GM12878 (cell line): ENCODE data around the gene EDC3. TPM values are rescaled to one million over a fixed set of nuclear protein-coding genes. Genes with fewer than 3 reads are reported as not detected.

Experiments
- ATAC-seq: fragments of 200-7000 bp; cut with Tn5 transposase; 3 replicates; pipeline ENCODE4 v1.9.1; 2020; ENCODE audit warnings: mild to moderate bottlenecking, moderate library complexity
- BruUV-seq: library from RNA; stranded (reverse); fragments of 400-500 nt; replicated peaks from 2 replicates; lab custom pipeline; 2021; lab: Mats Ljungman, UMichigan
- CTCF ChIA-PET: fragments of 300-600 bp; sonication (Branson Sonifier 250); formaldehyde crosslinking; extraction: SDS; loops from one replicate; lab custom pipeline; 2021; ENCODE audit warnings: inconsistent platforms; lab: Yijun Ruan, JAX
- POLR2A ChIA-PET: fragments of 350-600 bp; formaldehyde crosslinking; extraction: SDS; loops from one replicate; lab custom pipeline; 2021; ENCODE audit warnings: inconsistent platforms; lab: Charles Lee
- RAD21 ChIA-PET: fragments of 300-600 bp; sonication (Branson Sonifier 250); formaldehyde crosslinking; loops from one replicate; lab custom pipeline; 2023; ENCODE audit warnings: antibody characterized with exemption; ENCODE audit not compliant: unreplicated experiment; lab: Charles Lee
- SMC1A ChIA-PET: fragments of 300-600 bp; sonication (Branson Sonifier 250); formaldehyde crosslinking; loops from one replicate; lab custom pipeline; 2023; ENCODE audit not compliant: unreplicated experiment, uncharacterized antibody; lab: Charles Lee
- DNase-seq: peaks from one replicate; pipeline ENCODE4 v3.0.0-alpha.2; 2011; ENCODE audit warnings: low read depth, low spot score
- FAIRE-seq: peaks from 3 replicates; lab custom pipeline; 2011; peaks lifted over from hg19 to GRCh38; lab: Jason Lieb, UNC
- H2AFZ ChIP-seq: 2 replicates; pipeline ENCODE4 v1.6.0; 2011; ENCODE audit warnings: low read depth, low read length, control low read depth; ENCODE audit not compliant: control insufficient read depth
- H3K27ac ChIP-seq: 2 replicates; pipeline ENCODE4 v1.5.1; 2011; ENCODE audit warnings: control low read depth; ENCODE audit not compliant: control insufficient read depth, insufficient read depth
- H3K27me3 ChIP-seq, 2 experiments: replicated peaks in 1 of 2; 2 replicates each; pipeline versions ENCODE4 v1.6.0 to v1.6.1; 2011; ENCODE audit warnings: low read length in 1 of 2; ENCODE audit not compliant: control insufficient read depth in 2 of 2, insufficient read depth in 2 of 2
- H3K36me3 ChIP-seq, 2 experiments: 2 replicates each; pipeline ENCODE4 v1.5.1; 2011; ENCODE audit warnings: low read length in 1 of 2; ENCODE audit not compliant: control insufficient read depth in 2 of 2, insufficient read depth in 2 of 2
- H3K4me1 ChIP-seq: 2 replicates; pipeline ENCODE4 v1.6.1; 2011; ENCODE audit warnings: mild to moderate bottlenecking, low read length, moderate library complexity, mixed read lengths; ENCODE audit not compliant: control insufficient read depth, insufficient read depth
- H3K4me2 ChIP-seq: 2 replicates; pipeline ENCODE4 v1.6.0; 2011; ENCODE audit warnings: control low read depth; ENCODE audit not compliant: control insufficient read depth, insufficient read depth
- H3K4me3 ChIP-seq: fragments of 200-600 bp; sonication (generic); 2 replicates; pipeline ENCODE4 v1.5.1; 2016
- H3K79me2 ChIP-seq: 2 replicates; pipeline ENCODE4 v1.6.0; 2011; ENCODE audit warnings: low read length; ENCODE audit not compliant: control insufficient read depth, insufficient read depth
- H3K9ac ChIP-seq: 2 replicates; pipeline ENCODE4 v1.8.0; 2011; ENCODE audit warnings: low read length, control low read depth, mixed read lengths; ENCODE audit not compliant: control insufficient read depth, insufficient read depth
- H3K9me3 ChIP-seq: replicated peaks from 3 replicates; pipeline ENCODE4 v1.5.1; 2011; ENCODE audit warnings: mild to moderate bottlenecking, low read length; ENCODE audit not compliant: control insufficient read depth, insufficient read depth
- H4K20me1 ChIP-seq: 2 replicates; pipeline ENCODE4 v1.6.0; 2011; ENCODE audit not compliant: control insufficient read depth, insufficient read depth
- E2F4 ChIP-seq: IDR thresholded peaks from 2 replicates; pipeline ENCODE4 v1.6.1; 2012; ENCODE audit warnings: low read depth, low read length, improper control_type of control experiment
- HCFC1 ChIP-seq: fragments of 150-350 bp; IDR thresholded peaks from 2 replicates; pipeline ENCODE4 v1.6.1; 2014; ENCODE audit warnings: low read length
- HDAC6 ChIP-seq: fragments of 200-600 bp; sonication (generic); IDR thresholded peaks from one replicate; pipeline ENCODE4 v1.8.0; 2017; ENCODE audit warnings: antibody characterized with exemption; ENCODE audit not compliant: unreplicated experiment
- JUNB ChIP-seq: IDR thresholded peaks from 2 replicates; pipeline ENCODE4 v1.6.1; 2016; ENCODE audit warnings: antibody characterized with exemption, mild to moderate bottlenecking
- LARP7 ChIP-seq: fragments of 450-650 bp; IDR thresholded peaks from 2 replicates; pipeline ENCODE4 v1.6.1; 2017; ENCODE audit warnings: mild to moderate bottlenecking
- NBN ChIP-seq: fragments of 450-650 bp; IDR thresholded peaks from 2 replicates; pipeline ENCODE4 v1.6.1; 2016
- NKRF ChIP-seq: fragments of 450-650 bp; conservative IDR thresholded peaks from 2 replicates; pipeline ENCODE4 v1.6.1; 2017; ENCODE audit warnings: mild to moderate bottlenecking, moderate library complexity
- POU2F2 ChIP-seq: IDR thresholded peaks from 3 replicates; pipeline ENCODE4 v1.6.1; 2011; ENCODE audit warnings: low read depth, mild to moderate bottlenecking, low read length, borderline replicate concordance
- RUNX3 ChIP-seq: IDR thresholded peaks from 2 replicates; pipeline ENCODE4 v1.6.1; 2012; ENCODE audit warnings: low read length, inconsistent platforms
- WRNIP1 ChIP-seq: IDR thresholded peaks from 2 replicates; pipeline ENCODE4 v1.6.1; 2011; ENCODE audit warnings: low read depth, low read length, improper control_type of control experiment, borderline replicate concordance
- ZNF592 ChIP-seq: fragments of 450-650 bp; IDR thresholded peaks from 2 replicates; pipeline ENCODE4 v1.6.1; 2017; ENCODE audit warnings: mild to moderate bottlenecking, moderate library complexity
- WGBS: methylation state at CpG from one replicate; pipeline ENCODE4 v1.1.6; 2016; ENCODE audit warnings: low lambda C conversion rate; ENCODE audit not compliant: insufficient replicate concordance, insufficient coverage; ENCODE audit errors: missing lambda C conversion rate; 5-methylcytosine and 5-hydroxymethylcytosine counted together
- in situ Hi-C: fragments of 300-500 bp; cut with MboI; formaldehyde crosslinking; loops from 9 replicates; pipeline ENCODE4 v1.14.3; 2018; ENCODE audit warnings: mixed read lengths
- intact Hi-C: fragments of 100-400 bp; cut with micrococcal nuclease; formaldehyde crosslinking; loops from one replicate; pipeline ENCODE4 v1.14.2; 2022; ENCODE audit not compliant: unreplicated experiment
- polyA plus RNA-seq, 11 experiments: library from polyadenylated mRNA; depleted of rRNA in 4 of 11; unstranded in 6 of 11; stranded (reverse) in 5 of 11; fragments of >200 nt; fragmentation: Nextera tagmentation in 4 of 11; fragmentation: Illumina TruSeq in 1 of 11; extraction: Ambion mirVana in 4 of 11; extraction: Trizol in 1 of 11; gene quantifications; 1 replicate in 1 of 11; 2 replicates in 10 of 11; pipeline versions ENCODE4 v1.2.1 to v1.2.3, GENCODE V29; 2011 to 2016; ENCODE audit warnings: inconsistent platforms in 2 of 11, missing spikeins in 2 of 11, low read depth in 1 of 11
- total RNA-seq, 4 experiments: library from RNA; depleted of rRNA in 3 of 4; stranded (reverse); fragments of >200 nt in 3 of 4; fragmentation: Illumina TruSeq in 1 of 4; extraction: Trizol in 1 of 4; gene quantifications; 2 replicates each; pipeline versions ENCODE4 v1.2.1 to v1.2.3, GENCODE V29; 2013 to 2021
- TF ChIP-seq, protein P1 (sequence below): fragments of 450-650 bp; IDR thresholded peaks from 2 replicates; pipeline ENCODE4 v1.6.1; 2017; ENCODE audit warnings: mild to moderate bottlenecking
- TF ChIP-seq, protein P2 (sequence below): fragments of 450-650 bp; IDR thresholded peaks from 2 replicates; pipeline ENCODE4 v1.6.1; 2016; ENCODE audit warnings: mild to moderate bottlenecking

Gene EDC3
- total and polyA plus RNA-seq, 10 of the 15 experiments (the other 5 are each of a cell fraction or from before 2014, with no cell fraction given) = 11.8 to 48.4 (median 35.3) TPM

- DNase-seq (no peak), ATAC-seq (no peak), FAIRE-seq (no peak)
- Histone ChIP-seq H3K9me3 (no peaks in the 10 kb centered on the region), H3K27me3 (no peaks in the 10 kb centered on the region), H3K4me3 (no peak overlapping the region), H3K4me2 (no peak overlapping the region), H3K9ac (no peak overlapping the region), H3K36me3 (peaks cover 33 to 46% of the 10 kb centered on the region in 2 experiments), H3K4me1 (no peaks in the 10 kb centered on the region), H4K20me1 (no peaks in the 10 kb centered on the region; the same call in 1 of the 2 replicates), H2AFZ (no peak overlapping the region), H3K79me2 (no peaks in the 10 kb centered on the region), H3K27ac (no peak overlapping the region)
- CTCF ChIA-PET = interaction anchor here (0.6 to 18.9 kb wide), 28 partner anchors 8 to 334 kb away, joined by 3 to 380 read pairs (median 4); partner anchors contain the start of gene CLK3
- TF ChIP-seq LARP7 = no peak
- TF ChIP-seq HDAC6 = no peak
- TF ChIP-seq, protein P1, sequence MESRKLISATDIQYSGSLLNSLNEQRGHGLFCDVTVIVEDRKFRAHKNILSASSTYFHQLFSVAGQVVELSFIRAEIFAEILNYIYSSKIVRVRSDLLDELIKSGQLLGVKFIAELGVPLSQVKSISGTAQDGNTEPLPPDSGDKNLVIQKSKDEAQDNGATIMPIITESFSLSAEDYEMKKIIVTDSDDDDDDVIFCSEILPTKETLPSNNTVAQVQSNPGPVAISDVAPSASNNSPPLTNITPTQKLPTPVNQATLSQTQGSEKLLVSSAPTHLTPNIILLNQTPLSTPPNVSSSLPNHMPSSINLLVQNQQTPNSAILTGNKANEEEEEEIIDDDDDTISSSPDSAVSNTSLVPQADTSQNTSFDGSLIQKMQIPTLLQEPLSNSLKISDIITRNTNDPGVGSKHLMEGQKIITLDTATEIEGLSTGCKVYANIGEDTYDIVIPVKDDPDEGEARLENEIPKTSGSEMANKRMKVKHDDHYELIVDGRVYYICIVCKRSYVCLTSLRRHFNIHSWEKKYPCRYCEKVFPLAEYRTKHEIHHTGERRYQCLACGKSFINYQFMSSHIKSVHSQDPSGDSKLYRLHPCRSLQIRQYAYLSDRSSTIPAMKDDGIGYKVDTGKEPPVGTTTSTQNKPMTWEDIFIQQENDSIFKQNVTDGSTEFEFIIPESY = no peak
- no peak for TF ChIP-seq HCFC1
- TF ChIP-seq E2F4 = no peak
- no peak for TF ChIP-seq ZNF592
- no peak for TF ChIP-seq NBN
- TF ChIP-seq WRNIP1 = no peak
- no peak for TF ChIP-seq POU2F2
- TF ChIP-seq JUNB = no peak
- TF ChIP-seq, protein P2, sequence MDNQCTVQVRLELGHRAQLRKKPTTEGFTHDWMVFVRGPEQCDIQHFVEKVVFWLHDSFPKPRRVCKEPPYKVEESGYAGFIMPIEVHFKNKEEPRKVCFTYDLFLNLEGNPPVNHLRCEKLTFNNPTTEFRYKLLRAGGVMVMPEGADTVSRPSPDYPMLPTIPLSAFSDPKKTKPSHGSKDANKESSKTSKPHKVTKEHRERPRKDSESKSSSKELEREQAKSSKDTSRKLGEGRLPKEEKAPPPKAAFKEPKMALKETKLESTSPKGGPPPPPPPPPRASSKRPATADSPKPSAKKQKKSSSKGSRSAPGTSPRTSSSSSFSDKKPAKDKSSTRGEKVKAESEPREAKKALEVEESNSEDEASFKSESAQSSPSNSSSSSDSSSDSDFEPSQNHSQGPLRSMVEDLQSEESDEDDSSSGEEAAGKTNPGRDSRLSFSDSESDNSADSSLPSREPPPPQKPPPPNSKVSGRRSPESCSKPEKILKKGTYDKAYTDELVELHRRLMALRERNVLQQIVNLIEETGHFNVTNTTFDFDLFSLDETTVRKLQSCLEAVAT = no peak
- no peak for TF ChIP-seq NKRF
- no peak for TF ChIP-seq RUNX3
- POLR2A ChIA-PET = interaction anchor here (1.6 kb wide), 1 partner anchor 144 kb away, joined by 3 read pairs; no protein-coding TSS in a partner anchor
- intact Hi-C loops = loop anchor here (2.0 kb wide), 1 partner anchor 317 kb away; no protein-coding TSS in a partner anchor
- RAD21 ChIA-PET = interaction anchor here (0.6 to 5.8 kb wide), 10 partner anchors 9 to 316 kb away, joined by 3 to 77 read pairs (median 4); no protein-coding TSS in a partner anchor
- in situ Hi-C loops = loop anchor here (5.0 kb wide), 2 partner anchors 139 to 314 kb away; no protein-coding TSS in a partner anchor
- 0% methylated on average over 2 of the region's 2 CpGs for WGBS
- SMC1A ChIA-PET = interaction anchor here (0.5 to 8.2 kb wide), 12 partner anchors 16 to 317 kb away, joined by 3 to 116 read pairs (median 5); no protein-coding TSS in a partner anchor
- BruUV-seq = no TSS peak
These were observed 62.0 kb downstream of the EDC3 start for GRCh38 chr15:74633781-74634180.
